A549 treated with DMSO at 1 μM for 4 hours (cell line): ENCODE data around the gene MFSD12. TPM values are rescaled to one million over a fixed set of nuclear protein-coding genes. Genes with fewer than 3 reads are reported as not detected.

ENCODE experiments used
- total RNA-seq: library from RNA; stranded (reverse); fragments of 200-300 nt; extraction: Qiagen RNA extraction; gene quantifications from 5 replicates; pipeline ENCODE4 v1.2.3, GENCODE V29; 2022; ENCODE audit warnings: low read depth

MFSD12 gene
- total RNA-seq, result 137 to 186 TPM (median 169 TPM) in 5 replicates

GRCh38 chr19:3557461-3558248 is at the start of gene MFSD12:
Gene MFSD12 (minus strand): TSS chr19:3557586. CDS start chr19:3557403, 183 bp downstream.

GRCh38 chr19:3606690-3607289 is 49.4 kb upstream of the MFSD12 start, which contains the start of gene TBXA2R:
Gene TBXA2R (minus strand): TSS chr19:3606875. CDS start chr19:3600634, 6,241 bp downstream.

GRCh38 chr19:3585301-3586126 is 28.1 kb upstream of the MFSD12 start, which contains the start of gene GIPC3:
Gene GIPC3 (plus strand): TSS chr19:3585478. CDS start chr19:3585598, 120 bp downstream.

GRCh38 chr19:3572855-3573161 is 15.4 kb upstream of the MFSD12 start, which contains the start of gene HMG20B:
Gene HMG20B (plus strand): TSS chr19:3572944. CDS start chr19:3573310, 366 bp downstream.

GRCh38 chr19:3538965-3539755 is 18.2 kb downstream of the MFSD12 start, which contains the start of gene TEKTIP1:
Gene TEKTIP1 (plus strand): TSS chr19:3539174. CDS start chr19:3539178, 4 bp downstream.

GRCh38 chr19:3505598-3506383 is 51.6 kb downstream of the MFSD12 start, which contains the start of gene FZR1:
Gene FZR1 (plus strand): TSS chr19:3506311. CDS start chr19:3522990, 16,679 bp downstream.

GRCh38 chr19:3500429-3501101 is 56.8 kb downstream of the MFSD12 start, which contains the start of gene DOHH:
Gene DOHH (minus strand): TSS chr19:3500674. CDS start chr19:3496814, 3,860 bp downstream.

Other genes with a start within 250 kb of the MFSD12 start
- 33.9 to 51.5 TPM (median 40.4 TPM) in 5 replicates for gene NFIC, start 191.0 kb downstream of the MFSD12 start, total RNA-seq
- 0.45 to 0.97 TPM (median 0.62 TPM) in 5 replicates for gene SMIM24, start 77.1 kb downstream of the MFSD12 start, total RNA-seq
- not detected in 5 replicates for gene SMIM44, start 74.1 kb downstream of the MFSD12 start, total RNA-seq
- 11.3 to 21.5 TPM (median 16.8 TPM) in 5 replicates for gene DOHH, start 56.9 kb downstream of the MFSD12 start, total RNA-seq
- 21.8 to 35.0 TPM (median 29.2 TPM) in 5 replicates for gene FZR1, start 51.3 kb downstream of the MFSD12 start, total RNA-seq
- 0.16 TPM in 1 of 5 replicates, not detected in the others for gene TEKTIP1, start 18.4 kb downstream of the MFSD12 start, total RNA-seq
- gene HMG20B, start 15.4 kb upstream of the MFSD12 start, total RNA-seq, result 42.1 to 71.9 TPM (median 58.4 TPM) in 5 replicates
- 0.19 to 0.33 TPM (median 0.25 TPM) in 5 replicates for gene GIPC3, start 27.9 kb upstream of the MFSD12 start, total RNA-seq
- 0.59 to 1.1 TPM (median 0.65 TPM) in 5 replicates for gene TBXA2R, start 49.3 kb upstream of the MFSD12 start, total RNA-seq
- gene CACTIN, start 69.2 kb upstream of the MFSD12 start, total RNA-seq, result 12.2 to 20.1 TPM (median 18.8 TPM) in 5 replicates
- gene PIP5K1C, start 142.9 kb upstream of the MFSD12 start, total RNA-seq, result 7.4 to 14.1 TPM (median 11.5 TPM) in 5 replicates
- 0.38 to 0.73 TPM (median 0.53 TPM) in 5 replicates for gene TJP3, start 150.8 kb upstream of the MFSD12 start, total RNA-seq
- 9.3 to 15.0 TPM (median 13.3 TPM) in 5 replicates for gene APBA3, start 204.1 kb upstream of the MFSD12 start, total RNA-seq
- 61.7 to 79.2 TPM (median 66.2 TPM) in 5 replicates for gene MRPL54, start 205.1 kb upstream of the MFSD12 start, total RNA-seq
- not detected in 5 replicates for gene RAX2, start 214.6 kb upstream of the MFSD12 start, total RNA-seq
- 0.82 to 1.9 TPM (median 1.1 TPM) in 5 replicates for gene MATK, start 228.8 kb upstream of the MFSD12 start, total RNA-seq